Lower lobe of right lung (tissue), 2 donors: ENCODE data around the gene HEMK1. TPM values are rescaled to one million over a fixed set of nuclear protein-coding genes. Genes with fewer than 3 reads are reported as not detected.

Source experiments
- ATAC-seq, 2 donors: fragments of 200-7000 bp; cut with Tn5 transposase; one replicate each; pipeline ENCODE4 v1.9.1; 2020 to 2022; ENCODE audit warnings: mild to moderate bottlenecking in 2 of 2, moderate library complexity in 2 of 2
- DNase-seq: peaks from one replicate; pipeline ENCODE4 v3.0.0-alpha.2; 2020
- H3K27ac ChIP-seq: fragments of 200-600 bp; one replicate; pipeline ENCODE4 v1.8.0; 2022
- H3K27me3 ChIP-seq: fragments of 200-600 bp; one replicate; pipeline ENCODE4 v1.8.0; 2022; ENCODE audit warnings: low read depth
- H3K36me3 ChIP-seq: fragments of 200-600 bp; one replicate; pipeline ENCODE4 v1.8.0; 2022; ENCODE audit warnings: mild to moderate bottlenecking
- H3K4me1 ChIP-seq: fragments of 200-600 bp; one replicate; pipeline ENCODE4 v1.8.0; 2022
- H3K4me3 ChIP-seq: fragments of 200-600 bp; one replicate; pipeline ENCODE4 v1.8.0; 2022; ENCODE audit warnings: mild to moderate bottlenecking
- H3K9me3 ChIP-seq: fragments of 200-600 bp; one replicate; pipeline ENCODE4 v1.8.0; 2022
- CTCF ChIP-seq: fragments of 200-600 bp; IDR thresholded peaks from one replicate; pipeline ENCODE4 v1.8.0; 2022; ENCODE audit warnings: antibody characterized with exemption, mild to moderate bottlenecking
- intact Hi-C: fragments of 100-400 bp; cut with DNase I; formaldehyde crosslinking; loops from one replicate; pipeline ENCODE4 v1.11.0; 2022
- total RNA-seq: library from RNA; stranded (reverse); fragmentation: NEBNext Ultra II Directional; extraction: Animal tissue kit (Norgen Biotek cat#: 25700); gene quantifications from one replicate; pipeline ENCODE4 v1.2.1, GENCODE V29; 2021
- donor health status: DM: no; HTN: yes; CAD: no; lungs with severe emphysema.

HEMK1 gene
- total RNA-seq, 1 donor from 2014 or later: 28.4 TPM

GRCh38 chr3:50581459-50581842 lies 12.1 kb downstream of the HEMK1 start:
- H3K4me1 ChIP-seq: peaks cover 48% of the 10 kb centered on the region
- no peaks in the 10 kb centered on the region for H3K27me3 ChIP-seq
- TF ChIP-seq CTCF: no peak
- ATAC-seq (no peak), DNase-seq (no peak)
- peaks cover 47% of the 10 kb centered on the region for H3K36me3 ChIP-seq
- H3K9me3 ChIP-seq: no peaks in the 10 kb centered on the region
- H3K4me3 ChIP-seq: no peak overlapping the region
- intact Hi-C loops: no loop called here
- H3K27ac ChIP-seq: peak overlapping the region; percentile 86

- Histone ChIP-seq H3K36me3 (peaks cover 41% of the 10 kb centered on the region), H3K27me3 (no peaks in the 10 kb centered on the region), H3K4me3 (no peak overlapping the region), H3K27ac (peak overlapping the region; percentile 86), H3K9me3 (no peaks in the 10 kb centered on the region), H3K4me1 (peaks cover 48% of the 10 kb centered on the region)
- ATAC-seq (no peak), DNase-seq (no peak)
- intact Hi-C loops: no loop called here
- no peak for TF ChIP-seq CTCF
Measured at GRCh38 chr3:50582083-50582482, 12.8 kb downstream of the HEMK1 start.

DNA sequence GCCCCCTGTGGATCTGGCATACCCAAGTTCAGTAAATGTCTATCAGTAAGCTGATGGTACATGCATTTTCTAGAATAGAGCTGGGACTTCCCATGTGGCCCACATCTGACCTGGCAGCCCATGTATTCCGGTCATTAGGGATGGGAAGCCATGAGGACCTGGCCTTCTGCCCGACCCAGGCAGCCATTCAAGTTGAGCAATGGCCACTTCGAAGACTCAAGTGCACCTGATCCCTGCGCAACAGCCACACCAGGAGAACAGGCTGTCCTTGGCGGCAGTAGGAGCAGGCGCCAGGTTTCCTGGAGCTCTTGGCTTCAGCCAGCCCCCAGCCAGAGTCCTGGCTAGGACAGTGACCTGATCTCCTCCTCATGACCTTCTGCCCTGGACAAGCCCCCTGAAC lies 14.6 kb downstream of the HEMK1 start:
- peaks cover 23% of the 10 kb centered on the region for H3K36me3 ChIP-seq
- ATAC-seq (peak; percentile 89 to 93), DNase-seq (peak; percentile 89)
- no peaks in the 10 kb centered on the region for H3K9me3 ChIP-seq
- TF ChIP-seq CTCF: no peak
- intact Hi-C loops: no loop called here
- H3K4me3 ChIP-seq: peak overlapping the region; percentile 2
- H3K27me3 ChIP-seq: no peaks in the 10 kb centered on the region
- peak overlapping the region; percentile 86 for H3K27ac ChIP-seq
- H3K4me1 ChIP-seq: peaks cover 59% of the 10 kb centered on the region

- DNase-seq (no peak), ATAC-seq (peak; percentile 30 to 42)
- H3K27me3 ChIP-seq: no peaks in the 10 kb centered on the region
- peaks cover 64% of the 10 kb centered on the region for H3K4me1 ChIP-seq
- intact Hi-C loops: no loop called here
- no peak for TF ChIP-seq CTCF
- peak overlapping the region; percentile 86 for H3K27ac ChIP-seq
- peaks cover 18% of the 10 kb centered on the region for H3K36me3 ChIP-seq
- no peaks in the 10 kb centered on the region for H3K9me3 ChIP-seq
- peak overlapping the region; percentile 2 for H3K4me3 ChIP-seq
Measured at GRCh38 chr3:50584391-50584790, 15.1 kb downstream of the HEMK1 start.

DNA sequence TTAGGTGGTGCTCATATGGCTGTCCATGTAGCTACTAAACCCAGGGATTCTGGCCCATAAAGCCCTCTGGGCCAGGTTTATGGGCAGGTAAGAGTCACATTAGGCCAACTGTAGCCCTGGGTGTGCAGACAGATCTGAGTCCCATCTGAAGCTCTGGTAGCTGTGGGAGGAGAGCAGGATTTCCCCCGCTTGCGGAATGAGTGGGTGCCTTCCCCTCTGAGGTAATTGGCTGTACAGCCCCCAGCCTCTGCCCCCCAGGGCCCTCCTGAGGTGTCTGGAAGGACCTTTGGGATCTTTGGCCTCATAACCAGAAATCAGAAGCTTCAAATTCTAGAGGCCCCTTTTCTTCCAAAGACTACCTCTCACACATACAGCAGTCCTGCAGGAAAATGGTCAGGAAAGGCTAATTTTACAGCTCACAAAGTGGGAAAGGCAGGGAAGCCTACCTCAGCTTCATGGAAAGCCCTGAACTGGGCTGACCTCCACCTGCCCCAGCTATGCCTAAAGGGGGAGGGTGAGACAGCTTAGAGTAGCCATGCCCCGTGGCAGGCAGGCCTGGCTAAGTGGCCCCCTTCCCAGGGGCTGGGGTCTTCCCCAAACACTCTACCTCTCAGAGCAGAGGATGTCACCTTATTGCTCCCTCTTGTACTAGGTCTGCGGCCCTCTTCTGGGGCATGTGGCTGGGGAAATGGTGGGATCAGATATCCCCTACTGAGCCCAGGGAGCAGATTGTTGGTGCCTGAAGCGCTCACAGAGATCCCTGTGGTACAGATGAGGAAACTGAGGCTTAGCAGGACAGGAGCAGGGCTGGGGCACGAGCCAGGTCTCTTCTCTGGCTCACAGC lies 16.8 kb downstream of the HEMK1 start:
- peaks cover 78% of the 10 kb centered on the region for H3K4me1 ChIP-seq
- TF ChIP-seq CTCF: no peak
- intact Hi-C loops: no loop called here

More for the DNA sequence above, 16.8 kb downstream of the HEMK1 start:
- Histone ChIP-seq H3K27me3 (no peaks in the 10 kb centered on the region), H3K9me3 (no peaks in the 10 kb centered on the region), H3K27ac (peak overlapping the region; percentile 86), H3K36me3 (peaks cover 11% of the 10 kb centered on the region), H3K4me3 (no peak overlapping the region)
- DNase-seq (no peak), ATAC-seq (no peak)
